Activated CD8-positive, alpha-beta memory T cell treated with anti-CD3 and anti-CD28 coated beads, Interleukin-2, amount 50 U/mL, for 24 hours (primary cell): ENCODE data around the gene BLVRB.
A peak's percentile ranks its signal among the peaks of the same experiment; 100 is the strongest.

Experiments used
- DNase-seq: peaks from one replicate; pipeline ENCODE4 v3.0.0-alpha.2; 2020; ENCODE audit errors: extremely low read depth

BLVRB gene

GRCh38 chr19:40403262-40403984, 62.1 kb downstream of the BLVRB start:
- peak; percentile 46 for DNase-seq

- no peak for DNase-seq
Observed at GRCh38 chr19:40400559-40400958, 65.0 kb downstream of the BLVRB start.

- DNase-seq: peak; percentile 23
Observed at GRCh38 chr19:40398417-40399131, 67.0 kb downstream of the BLVRB start.
